Neural cell (in vitro differentiated cells): ENCODE measurements around the gene OR8B2. TPM values are rescaled to one million over a fixed set of nuclear protein-coding genes. Genes with fewer than 3 reads are reported as not detected.

ENCODE experiments used
- polyA plus RNA-seq: library from polyadenylated mRNA; depleted of rRNA; stranded (reverse); fragments of >200 nt; gene quantifications from 2 replicates; pipeline ENCODE4 v1.2.3, GENCODE V29; 2014

The OR8B2 gene
- polyA plus RNA-seq, 1 donor from 2014 or later, result not detected

Other genes with a start within 250 kb of the OR8B2 start
- gene OR10D3, start 201.2 kb downstream of the OR8B2 start, polyA plus RNA-seq, result not detected in 2 replicates
- gene OR8G1, start 143.4 kb downstream of the OR8B2 start, polyA plus RNA-seq, result not detected in 2 replicates
- not detected in 2 replicates for gene OR8G5, start 128.1 kb downstream of the OR8B2 start, polyA plus RNA-seq
- gene OR8D1, start 70.5 kb downstream of the OR8B2 start, polyA plus RNA-seq, result not detected in 2 replicates
- not detected in 2 replicates for gene OR8D2, start 64.3 kb downstream of the OR8B2 start, polyA plus RNA-seq
- gene OR8B3, start 14.5 kb upstream of the OR8B2 start, polyA plus RNA-seq, result not detected in 2 replicates
- gene OR8B4, start 40.4 kb upstream of the OR8B2 start, polyA plus RNA-seq, result not detected in 2 replicates
- gene OR8B8, start 61.2 kb upstream of the OR8B2 start, polyA plus RNA-seq, result not detected in 2 replicates
- gene OR8B12, start 159.2 kb upstream of the OR8B2 start, polyA plus RNA-seq, result not detected in 2 replicates
- gene OR8A1, start 185.5 kb upstream of the OR8B2 start, polyA plus RNA-seq, result not detected in 2 replicates
- not detected in 2 replicates for gene PANX3, start 226.9 kb upstream of the OR8B2 start, polyA plus RNA-seq
- 83.2 and 89.2 TPM in 2 replicates for gene TBRG1, start 238.4 kb upstream of the OR8B2 start, polyA plus RNA-seq